SK-N-SH (cell line): ENCODE measurements around the gene PDE2A. TPM values are rescaled to one million over a fixed set of nuclear protein-coding genes. Genes with fewer than 3 reads are reported as not detected.

Experiments
- CTCF ChIA-PET: fragments of 300-600, 350-600 bp; formaldehyde crosslinking; extraction: SDS; loops from one replicate; lab custom pipeline; 2021; lab: Yijun Ruan, JAX
- POLR2A ChIA-PET: fragments of 350-600 bp; sonication (Branson Sonifier 250); formaldehyde crosslinking; extraction: SDS; loops from one replicate; lab custom pipeline; 2020; ENCODE audit warnings: antibody characterized with exemption, inconsistent platforms; lab: Yijun Ruan, JAX
- DNase-seq: peaks from one replicate; pipeline ENCODE4 v3.0.0; 2012
- H2AFZ ChIP-seq: fragments of 200-600 bp; sonication (generic); 2 replicates; pipeline ENCODE4 v1.8.1; 2016; ENCODE audit warnings: antibody characterized with exemption, mild to moderate bottlenecking, low read depth
- H3F3A ChIP-seq: fragments of 200-600 bp; sonication (generic); replicated peaks from 2 replicates; pipeline ENCODE3; 2016; ENCODE audit warnings: antibody characterized with exemption, mild to moderate bottlenecking; ENCODE audit not compliant: insufficient read depth
- H3K27ac ChIP-seq, 2 experiments: fragments of 200-500 bp in 1 of 2; fragments of 200-600 bp in 1 of 2; sonication (Bioruptor generic) in 1 of 2; sonication (generic), shearing (Covaris generic) in 1 of 2; 2 replicates each; pipeline versions ENCODE4 v1.5.1 to v1.6.1; 2014 to 2016; ENCODE audit warnings: low read depth in 2 of 2, inconsistent platforms in 1 of 2, low read length in 1 of 2, mild to moderate bottlenecking in 1 of 2, mixed read lengths in 1 of 2
- H3K27me3 ChIP-seq: fragments of 200-600 bp; sonication (generic), shearing (Covaris generic); 2 replicates; pipeline ENCODE4 v1.6.1; 2016; ENCODE audit warnings: mixed run types; ENCODE audit not compliant: insufficient read depth
- H3K36me3 ChIP-seq, 2 experiments: fragments of 200-500 bp in 1 of 2; fragments of 200-600 bp in 1 of 2; sonication (Bioruptor generic) in 1 of 2; sonication (generic) in 1 of 2; replicated peaks in 1 of 2; 2 replicates each; pipeline versions ENCODE3 to v1.5.1; 2014 to 2016; ENCODE audit warnings: low read length in 1 of 2, mild to moderate bottlenecking in 1 of 2; ENCODE audit not compliant: insufficient read depth in 2 of 2, control insufficient read depth in 1 of 2
- H3K4me1 ChIP-seq, 2 experiments: fragments of 200-500 bp in 1 of 2; fragments of 200-600 bp in 1 of 2; sonication (Bioruptor generic) in 1 of 2; sonication (generic), shearing (Covaris generic) in 1 of 2; 2 replicates each; pipeline versions ENCODE4 v1.5.1 to v1.6.1; 2014 to 2016; ENCODE audit warnings: low read depth in 1 of 2, low read length in 1 of 2, mixed run types in 1 of 2; ENCODE audit not compliant: insufficient read depth in 2 of 2, control insufficient read depth in 1 of 2
- H3K4me2 ChIP-seq: fragments of 200-600 bp; sonication (generic), shearing (Covaris generic); 2 replicates; pipeline ENCODE4 v1.6.1; 2017; ENCODE audit warnings: mixed run types
- H3K4me3 ChIP-seq, 2 experiments: fragments of 200-500 bp in 1 of 2; fragments of 200-600 bp in 1 of 2; sonication (Bioruptor generic) in 1 of 2; sonication (generic), shearing (Covaris generic) in 1 of 2; 2 replicates each; pipeline versions ENCODE4 v1.5.1 to v1.8.1; 2014 to 2016; ENCODE audit warnings: low read depth in 2 of 2, inconsistent platforms in 1 of 2, low read length in 1 of 2, mild to moderate bottlenecking in 1 of 2, mixed read lengths in 1 of 2, moderate library complexity in 1 of 2
- H3K79me2 ChIP-seq: fragments of 200-600 bp; sonication (generic); 2 replicates; pipeline ENCODE4 v1.8.1; 2017; ENCODE audit warnings: mild to moderate bottlenecking; ENCODE audit not compliant: insufficient read depth
- H3K9ac ChIP-seq: fragments of 200-600 bp; sonication (generic); 2 replicates; pipeline ENCODE4 v1.6.1; 2017; ENCODE audit warnings: mixed run types
- H3K9me2 ChIP-seq: fragments of 200-600 bp; sonication (generic); 2 replicates; pipeline ENCODE4 v1.6.1; 2017; ENCODE audit warnings: mixed run types
- H3K9me3 ChIP-seq: fragments of 200-600 bp; sonication (generic); 2 replicates; pipeline ENCODE4 v1.6.1; 2017; ENCODE audit warnings: mixed run types, mild to moderate bottlenecking, moderate library complexity
- H4K20me1 ChIP-seq: fragments of 200-600 bp; sonication (generic); 2 replicates; pipeline ENCODE4 v1.6.1; 2017; ENCODE audit warnings: mild to moderate bottlenecking, mixed run types; ENCODE audit not compliant: insufficient read depth
- EP300 ChIP-seq, 2 experiments: IDR thresholded peaks; 2 replicates each; pipeline versions ENCODE4 v1.4.0 to v1.6.1; 2012; ENCODE audit warnings: borderline replicate concordance in 1 of 2, low read depth in 1 of 2, low read length in 1 of 2
- EZH2phosphoT487 ChIP-seq: fragments of 200-600 bp; sonication (generic); IDR thresholded peaks from 2 replicates; pipeline ENCODE4 v1.6.1; 2017; ENCODE audit warnings: low read depth, mixed run types, mild to moderate bottlenecking, antibody characterized with exemption, moderate library complexity, borderline replicate concordance
- FOSL2 ChIP-seq: IDR thresholded peaks from 2 replicates; pipeline ENCODE4 v1.4.0; 2012; ENCODE audit warnings: low read depth, mild to moderate bottlenecking, moderate library complexity, borderline replicate concordance
- FOXJ3 ChIP-seq: sonication (generic); formaldehyde crosslinking; IDR thresholded peaks from 2 replicates; pipeline ENCODE4 v1.5.1; 2020; ENCODE audit warnings: mild to moderate bottlenecking, missing genetic modification reagents
- FOXM1 ChIP-seq: IDR thresholded peaks from 2 replicates; pipeline ENCODE4 v1.4.0; 2012; ENCODE audit warnings: low read depth, mild to moderate bottlenecking
- JUND ChIP-seq: IDR thresholded peaks from 2 replicates; pipeline ENCODE4 v1.4.0; 2012
- NRF1 ChIP-seq: IDR thresholded peaks from 2 replicates; pipeline ENCODE4 v1.6.1; 2012; ENCODE audit warnings: low read depth, mild to moderate bottlenecking, low read length
- RAD21 ChIP-seq: IDR thresholded peaks from 2 replicates; pipeline ENCODE4 v1.6.1; 2012; ENCODE audit warnings: mild to moderate bottlenecking, low read length
- RCOR1 ChIP-seq: fragments of 150-350 bp; IDR thresholded peaks from 2 replicates; pipeline ENCODE4 v1.6.1; 2017; ENCODE audit warnings: antibody characterized with exemption, low read length
- RFX5 ChIP-seq: IDR thresholded peaks from 2 replicates; pipeline ENCODE4 v1.6.1; 2012; ENCODE audit warnings: mild to moderate bottlenecking, improper control_type of control experiment, low read length
- RXRA ChIP-seq: IDR thresholded peaks from 2 replicates; pipeline ENCODE4 v1.4.0; 2012; ENCODE audit warnings: low read depth, mild to moderate bottlenecking, borderline replicate concordance
- SIN3A ChIP-seq: IDR thresholded peaks from 2 replicates; pipeline ENCODE4 v1.6.1; 2012; ENCODE audit warnings: low read depth, mild to moderate bottlenecking, low read length, moderate library complexity, borderline replicate concordance
- SMC3 ChIP-seq: IDR thresholded peaks from 2 replicates; pipeline ENCODE4 v1.6.1; 2012; ENCODE audit warnings: low read depth, low read length, improper control_type of control experiment
- TEAD4 ChIP-seq: IDR thresholded peaks from 2 replicates; pipeline ENCODE4 v1.4.0; 2012; ENCODE audit warnings: mild to moderate bottlenecking, borderline replicate concordance; ENCODE audit not compliant: insufficient read depth
- WGBS: methylation state at CpG from one replicate; pipeline ENCODE4 v1.1.6; 2017; ENCODE audit warnings: low lambda C conversion rate; 5-methylcytosine and 5-hydroxymethylcytosine counted together
- polyA plus RNA-seq, 3 experiments: library from polyadenylated mRNA; depleted of rRNA; stranded (reverse); fragments of >200 nt; gene quantifications; 2 replicates each; pipeline ENCODE4 v1.2.3, GENCODE V29; 2012
- TF ChIP-seq, protein P1 (sequence below): fragments of 200-600 bp; sonication (generic); IDR thresholded peaks from 2 replicates; pipeline ENCODE4 v1.6.1; 2017; ENCODE audit warnings: antibody characterized with exemption, mild to moderate bottlenecking, moderate library complexity
- TF ChIP-seq, protein P2 (sequence below): IDR thresholded peaks from 2 replicates; pipeline ENCODE4; 2012
- TF ChIP-seq, protein P3 (sequence below): IDR thresholded peaks from 2 replicates; pipeline ENCODE4 v1.6.1; 2012; ENCODE audit warnings: mild to moderate bottlenecking, low read depth, low read length, moderate library complexity

Gene PDE2A
- polyA plus RNA-seq, 1 of the 3 experiments (the other 2 are of a cell fraction): 0.43 TPM

DNA sequence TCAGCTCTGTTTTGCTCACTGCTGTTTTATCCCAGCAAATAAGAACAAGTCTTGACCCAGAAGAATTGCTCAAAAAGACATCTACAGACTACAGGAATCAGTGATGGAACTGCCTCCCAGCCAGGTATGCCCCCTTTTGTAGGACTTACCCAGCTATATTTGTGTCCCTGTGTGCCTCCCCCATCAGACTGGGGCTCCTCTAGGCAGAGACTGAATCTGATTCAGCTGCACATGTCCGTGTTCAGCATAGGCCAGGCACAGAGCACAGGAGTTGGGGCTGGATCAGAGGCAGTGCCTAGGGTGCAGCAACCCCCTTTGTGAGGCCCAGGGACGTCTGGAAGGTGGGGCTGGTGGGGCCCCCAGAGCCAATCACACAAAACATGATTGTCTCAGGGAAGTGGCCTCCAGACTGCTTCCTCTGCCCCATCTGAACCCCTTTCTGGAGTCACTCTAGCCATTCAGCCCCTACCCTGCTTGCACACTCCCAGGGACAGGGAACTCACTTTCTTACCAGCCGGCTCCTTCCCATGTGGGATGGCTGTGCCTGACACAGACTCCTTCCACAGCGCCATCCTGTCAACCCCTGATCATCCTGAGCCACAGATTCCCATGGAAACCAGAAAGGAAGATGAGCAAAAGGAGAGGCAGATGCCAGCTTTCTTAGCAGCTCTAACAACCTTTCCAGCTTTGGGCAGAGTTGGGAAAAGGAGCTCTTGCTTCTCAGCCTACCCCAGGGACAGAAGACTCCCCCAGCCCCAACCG lies 24.8 kb downstream of the PDE2A start:
- Histone ChIP-seq H3K4me1 (peaks cover 0 to 29% of the 10 kb centered on the region in 2 experiments; a peak in 1 of 4 replicates), H3K9me2 (no peaks in the 10 kb centered on the region), H3K27me3 (no peaks in the 10 kb centered on the region), H2AFZ (no peak overlapping the region), H3K79me2 (no peaks in the 10 kb centered on the region), H3K4me3 (no peak overlapping the region), H3F3A (no peaks in the 10 kb centered on the region), H3K9me3 (no peaks in the 10 kb centered on the region), H3K4me2 (no peak overlapping the region), H3K27ac (no peak overlapping the region), H3K36me3 (no peaks in the 10 kb centered on the region), H3K9ac (no peak overlapping the region), H4K20me1 (no peaks in the 10 kb centered on the region)
- ChIA-PET POLR2A (no interaction called here), CTCF (interaction anchor here (0.7 to 18.2 kb wide), 7 partner anchors 20 to 180 kb away, joined by 3 to 276 read pairs (median 6); no protein-coding TSS in a partner anchor)
- WGBS: 78% methylated on average over 4 of the region's 5 CpGs
- no peak for DNase-seq
- TF ChIP-seq RFX5 (no peak), NRF1 (no peak), RCOR1 (no peak), RAD21 (no peak), EP300 (IDR thresholded peaks at IDR 0.05; ENCODE audit: borderline replicate concordance in 1 of 2, low read depth in 1 of 2, low read length in 1 of 2) (no peak), JUND (no peak), SMC3 (no peak), TEAD4 (no peak), FOXJ3 (no peak), RXRA (no peak), EZH2phosphoT487 (no peak)
- TF ChIP-seq, protein P1, sequence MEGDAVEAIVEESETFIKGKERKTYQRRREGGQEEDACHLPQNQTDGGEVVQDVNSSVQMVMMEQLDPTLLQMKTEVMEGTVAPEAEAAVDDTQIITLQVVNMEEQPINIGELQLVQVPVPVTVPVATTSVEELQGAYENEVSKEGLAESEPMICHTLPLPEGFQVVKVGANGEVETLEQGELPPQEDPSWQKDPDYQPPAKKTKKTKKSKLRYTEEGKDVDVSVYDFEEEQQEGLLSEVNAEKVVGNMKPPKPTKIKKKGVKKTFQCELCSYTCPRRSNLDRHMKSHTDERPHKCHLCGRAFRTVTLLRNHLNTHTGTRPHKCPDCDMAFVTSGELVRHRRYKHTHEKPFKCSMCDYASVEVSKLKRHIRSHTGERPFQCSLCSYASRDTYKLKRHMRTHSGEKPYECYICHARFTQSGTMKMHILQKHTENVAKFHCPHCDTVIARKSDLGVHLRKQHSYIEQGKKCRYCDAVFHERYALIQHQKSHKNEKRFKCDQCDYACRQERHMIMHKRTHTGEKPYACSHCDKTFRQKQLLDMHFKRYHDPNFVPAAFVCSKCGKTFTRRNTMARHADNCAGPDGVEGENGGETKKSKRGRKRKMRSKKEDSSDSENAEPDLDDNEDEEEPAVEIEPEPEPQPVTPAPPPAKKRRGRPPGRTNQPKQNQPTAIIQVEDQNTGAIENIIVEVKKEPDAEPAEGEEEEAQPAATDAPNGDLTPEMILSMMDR: no peak
- TF ChIP-seq, protein P2, sequence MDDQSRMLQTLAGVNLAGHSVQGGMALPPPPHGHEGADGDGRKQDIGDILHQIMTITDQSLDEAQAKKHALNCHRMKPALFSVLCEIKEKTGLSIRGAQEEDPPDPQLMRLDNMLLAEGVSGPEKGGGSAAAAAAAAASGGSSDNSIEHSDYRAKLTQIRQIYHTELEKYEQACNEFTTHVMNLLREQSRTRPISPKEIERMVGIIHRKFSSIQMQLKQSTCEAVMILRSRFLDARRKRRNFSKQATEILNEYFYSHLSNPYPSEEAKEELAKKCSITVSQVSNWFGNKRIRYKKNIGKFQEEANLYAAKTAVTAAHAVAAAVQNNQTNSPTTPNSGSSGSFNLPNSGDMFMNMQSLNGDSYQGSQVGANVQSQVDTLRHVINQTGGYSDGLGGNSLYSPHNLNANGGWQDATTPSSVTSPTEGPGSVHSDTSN: no peak

DNA sequence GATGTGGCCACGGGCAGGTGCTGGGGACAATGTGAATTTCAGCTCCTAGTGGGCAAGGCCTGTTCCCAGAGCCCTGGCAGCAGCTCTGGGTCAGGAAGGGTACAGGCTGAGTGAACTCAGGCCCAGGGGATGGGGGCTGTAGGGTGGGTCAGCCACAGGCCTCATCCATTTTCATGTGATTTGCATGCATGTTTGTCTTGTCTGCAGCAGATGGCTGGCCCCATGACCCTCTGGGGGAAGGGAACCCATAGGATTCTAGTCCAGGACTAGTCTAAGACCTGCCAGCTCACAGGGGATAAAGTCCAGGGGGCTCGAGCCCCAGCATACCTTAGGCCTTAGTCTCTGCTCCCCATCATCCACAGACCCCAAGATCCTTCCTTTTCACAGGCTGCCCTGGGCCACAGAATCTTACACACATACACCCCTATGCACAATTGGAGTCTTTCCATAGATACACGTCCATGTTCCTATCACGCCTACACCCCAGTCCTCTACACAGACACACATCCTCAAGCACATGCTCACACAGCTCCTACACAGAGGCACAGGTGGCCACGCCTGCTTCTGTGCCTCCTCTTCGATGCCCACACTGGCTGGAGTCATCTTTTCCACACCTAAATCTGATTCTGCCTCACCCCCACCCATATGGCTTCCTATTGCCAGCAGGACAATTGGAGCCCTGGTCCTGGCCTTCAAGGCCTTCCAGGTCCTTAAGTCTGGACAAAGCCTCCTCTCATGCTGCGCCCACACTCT lies 25.7 kb downstream of the PDE2A start:
- Histone ChIP-seq H3K9me3 (no peaks in the 10 kb centered on the region), H3K27ac (no peak overlapping the region), H3F3A (no peaks in the 10 kb centered on the region), H3K4me2 (no peak overlapping the region), H3K27me3 (no peaks in the 10 kb centered on the region), H2AFZ (no peak overlapping the region), H3K36me3 (no peaks in the 10 kb centered on the region), H3K9ac (no peak overlapping the region), H3K4me1 (peaks cover 3 to 21% of the 10 kb centered on the region in 2 experiments; a peak in 1 of 4 replicates), H4K20me1 (no peaks in the 10 kb centered on the region), H3K9me2 (no peaks in the 10 kb centered on the region), H3K4me3 (no peak overlapping the region), H3K79me2 (no peaks in the 10 kb centered on the region)
- POLR2A ChIA-PET: no interaction called here
- WGBS: 60% methylated on average over 6 of the region's 7 CpGs
- CTCF ChIA-PET: interaction anchor here (0.7 to 18.2 kb wide), 6 partner anchors 20 to 179 kb away, joined by 3 to 276 read pairs (median 6); no protein-coding TSS in a partner anchor
- DNase-seq: no peak
- TF ChIP-seq FOSL2 (no peak), FOXM1 (no peak), SIN3A (no peak), NRF1 (no peak)
- TF ChIP-seq, protein P3, sequence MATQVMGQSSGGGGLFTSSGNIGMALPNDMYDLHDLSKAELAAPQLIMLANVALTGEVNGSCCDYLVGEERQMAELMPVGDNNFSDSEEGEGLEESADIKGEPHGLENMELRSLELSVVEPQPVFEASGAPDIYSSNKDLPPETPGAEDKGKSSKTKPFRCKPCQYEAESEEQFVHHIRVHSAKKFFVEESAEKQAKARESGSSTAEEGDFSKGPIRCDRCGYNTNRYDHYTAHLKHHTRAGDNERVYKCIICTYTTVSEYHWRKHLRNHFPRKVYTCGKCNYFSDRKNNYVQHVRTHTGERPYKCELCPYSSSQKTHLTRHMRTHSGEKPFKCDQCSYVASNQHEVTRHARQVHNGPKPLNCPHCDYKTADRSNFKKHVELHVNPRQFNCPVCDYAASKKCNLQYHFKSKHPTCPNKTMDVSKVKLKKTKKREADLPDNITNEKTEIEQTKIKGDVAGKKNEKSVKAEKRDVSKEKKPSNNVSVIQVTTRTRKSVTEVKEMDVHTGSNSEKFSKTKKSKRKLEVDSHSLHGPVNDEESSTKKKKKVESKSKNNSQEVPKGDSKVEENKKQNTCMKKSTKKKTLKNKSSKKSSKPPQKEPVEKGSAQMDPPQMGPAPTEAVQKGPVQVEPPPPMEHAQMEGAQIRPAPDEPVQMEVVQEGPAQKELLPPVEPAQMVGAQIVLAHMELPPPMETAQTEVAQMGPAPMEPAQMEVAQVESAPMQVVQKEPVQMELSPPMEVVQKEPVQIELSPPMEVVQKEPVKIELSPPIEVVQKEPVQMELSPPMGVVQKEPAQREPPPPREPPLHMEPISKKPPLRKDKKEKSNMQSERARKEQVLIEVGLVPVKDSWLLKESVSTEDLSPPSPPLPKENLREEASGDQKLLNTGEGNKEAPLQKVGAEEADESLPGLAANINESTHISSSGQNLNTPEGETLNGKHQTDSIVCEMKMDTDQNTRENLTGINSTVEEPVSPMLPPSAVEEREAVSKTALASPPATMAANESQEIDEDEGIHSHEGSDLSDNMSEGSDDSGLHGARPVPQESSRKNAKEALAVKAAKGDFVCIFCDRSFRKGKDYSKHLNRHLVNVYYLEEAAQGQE: no peak
- TF ChIP-seq, protein P1: no peak
